ENCODE measurements around the gene HNRNPM.

- TF ChIP-seq POLR2A (IDR thresholded peaks at IDR 0.05), result no peak
- no peak for TF ChIP-seq CTCF (IDR thresholded peaks at IDR 0.05 in 4 of 5, conservative IDR thresholded peaks at IDR 0.05 in 1 of 5)
Observed at GRCh38 chr19:8426283-8426682, 18.5 kb upstream of the HNRNPM start.
